ENCODE data around the gene ATF4.

ATF4 gene, protein sequence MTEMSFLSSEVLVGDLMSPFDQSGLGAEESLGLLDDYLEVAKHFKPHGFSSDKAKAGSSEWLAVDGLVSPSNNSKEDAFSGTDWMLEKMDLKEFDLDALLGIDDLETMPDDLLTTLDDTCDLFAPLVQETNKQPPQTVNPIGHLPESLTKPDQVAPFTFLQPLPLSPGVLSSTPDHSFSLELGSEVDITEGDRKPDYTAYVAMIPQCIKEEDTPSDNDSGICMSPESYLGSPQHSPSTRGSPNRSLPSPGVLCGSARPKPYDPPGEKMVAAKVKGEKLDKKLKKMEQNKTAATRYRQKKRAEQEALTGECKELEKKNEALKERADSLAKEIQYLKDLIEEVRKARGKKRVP

GRCh38 chr22:39520226-39521105 is at the start of gene ATF4:
ATF4 (plus strand) TSS chr22:39520562; CDS start chr22:39521446, 884 bp downstream.
- FAIRE-seq (peak; percentile 91), DNase-seq (ENCODE audit: low spot score) (peak; percentile 84)

DNA sequence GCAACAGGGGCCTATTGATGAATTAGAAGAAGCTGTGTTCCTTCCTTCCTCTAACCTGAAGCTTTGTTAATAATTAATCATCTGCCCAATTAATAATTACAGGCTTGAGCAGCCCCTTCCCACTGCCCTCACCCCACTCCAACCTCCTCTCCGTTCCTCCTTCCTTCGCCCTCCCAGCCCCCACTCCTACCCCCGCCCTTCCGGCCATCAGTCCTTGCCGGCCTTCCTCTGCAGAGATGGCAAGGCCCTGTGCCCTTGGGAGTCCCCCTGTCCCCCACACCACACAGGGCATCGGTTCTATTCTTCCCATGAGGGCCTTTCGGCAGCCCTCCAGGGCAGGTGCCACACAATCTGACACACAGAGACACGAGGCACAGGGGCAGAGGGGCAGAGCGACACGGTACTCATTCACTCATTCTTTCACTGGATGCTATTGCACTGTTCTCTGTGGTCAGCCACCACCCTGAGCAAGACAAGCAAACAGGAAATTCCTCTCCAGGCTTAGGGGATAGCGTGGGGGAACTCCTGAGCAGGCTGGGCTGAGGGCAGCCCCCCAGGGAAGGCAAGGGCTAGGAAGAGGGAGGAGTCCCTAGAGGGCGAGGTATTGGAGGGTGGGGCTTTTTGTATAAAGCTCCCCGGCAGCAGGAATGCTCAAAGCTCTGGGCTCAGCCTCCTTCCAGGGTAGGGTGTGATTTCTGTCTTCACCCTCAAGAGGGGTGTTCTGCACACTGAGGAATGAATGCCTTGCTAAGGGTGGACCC is 48.8 kb upstream of the ATF4 start:
- FAIRE-seq (no peak), DNase-seq (ENCODE audit: low spot score) (peak; percentile 55)

- peak; percentile 42 for FAIRE-seq
- no peak for DNase-seq (ENCODE audit: low spot score)
Measured at GRCh38 chr22:39472570-39473556, 47.5 kb upstream of the ATF4 start.

DNA sequence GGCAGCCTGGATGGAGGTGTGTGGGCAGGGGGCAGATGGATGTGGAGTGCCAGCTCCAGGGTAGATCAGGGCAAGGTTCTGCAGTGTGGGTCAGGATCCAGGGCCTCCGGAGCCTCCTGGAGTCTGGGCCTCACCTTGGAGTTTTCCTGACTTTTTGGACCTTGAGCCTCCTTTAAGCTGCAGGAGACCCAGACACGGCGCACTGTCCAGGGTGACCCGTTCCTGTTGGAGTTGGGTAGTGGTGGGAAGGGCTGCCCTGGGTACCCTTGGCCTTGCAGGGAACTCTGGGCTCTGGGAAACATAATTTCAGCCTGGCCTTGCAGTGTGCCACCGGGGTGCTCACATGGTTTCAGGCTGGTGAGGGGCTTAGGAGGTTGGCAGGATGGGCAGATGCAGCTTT is 46.5 kb upstream of the ATF4 start:
- FAIRE-seq (no peak), DNase-seq (ENCODE audit: low spot score) (no peak)

- no peak for FAIRE-seq
Measured at GRCh38 chr22:39474351-39475111, 45.8 kb upstream of the ATF4 start.

GRCh38 chr22:39475337-39475736 is 45.0 kb upstream of the ATF4 start:
- DNase-seq (ENCODE audit: low spot score) (no peak), FAIRE-seq (no peak)

More at GRCh38 chr22:39474351-39475111, 45.8 kb upstream of the ATF4 start:
- no peak for DNase-seq (ENCODE audit: low spot score)

- FAIRE-seq, result no peak
- DNase-seq (ENCODE audit: low spot score), result no peak
Measured at GRCh38 chr22:39475902-39476301, 44.5 kb upstream of the ATF4 start.

GRCh38 chr22:39476664-39477063 is 43.7 kb upstream of the ATF4 start:
- DNase-seq (ENCODE audit: low spot score) (no peak), FAIRE-seq (no peak)

DNA sequence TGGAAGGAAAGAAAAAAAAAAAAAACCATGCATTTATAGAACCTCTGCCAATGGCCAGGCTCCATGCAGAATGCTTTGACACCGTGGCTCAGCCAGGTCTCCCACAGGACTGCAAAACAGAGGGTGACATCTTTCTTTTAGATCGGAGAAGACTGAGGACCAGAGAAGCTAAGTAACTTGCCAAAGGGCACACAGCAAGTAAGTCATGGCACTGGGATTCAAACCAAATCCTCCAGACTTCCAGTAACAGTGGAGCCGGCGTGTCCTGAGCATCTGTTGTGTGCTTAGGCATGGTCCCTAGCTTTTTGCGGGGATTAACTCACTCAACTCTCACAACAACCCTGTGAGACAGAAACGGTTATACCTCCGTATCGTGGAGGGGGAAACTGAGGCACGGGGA is 42.8 kb upstream of the ATF4 start:
- no peak for DNase-seq (ENCODE audit: low spot score)
- FAIRE-seq, result no peak

DNA sequence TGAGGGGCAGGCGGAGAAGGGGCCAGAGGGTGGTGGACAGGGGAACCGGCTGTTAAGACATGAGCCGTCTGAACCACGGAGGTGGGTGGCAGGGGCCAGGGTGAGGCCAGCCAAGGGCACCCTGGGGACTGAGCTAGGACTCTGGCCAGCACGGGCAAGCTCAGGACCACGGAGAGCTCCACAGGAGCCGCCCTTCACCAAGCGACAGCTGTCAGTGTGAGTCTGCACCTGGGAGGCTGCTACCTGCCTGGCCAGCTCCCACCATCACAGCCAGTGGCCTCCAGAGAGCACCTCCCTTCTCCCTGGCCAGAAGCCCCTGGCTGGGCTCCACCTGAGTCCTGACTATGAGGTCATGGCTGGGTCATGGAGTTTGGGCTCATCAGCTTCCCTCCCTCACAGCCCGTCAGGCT is 41.9 kb upstream of the ATF4 start:
- no peak for FAIRE-seq
- DNase-seq (ENCODE audit: low spot score), result peak; percentile 68

DNA sequence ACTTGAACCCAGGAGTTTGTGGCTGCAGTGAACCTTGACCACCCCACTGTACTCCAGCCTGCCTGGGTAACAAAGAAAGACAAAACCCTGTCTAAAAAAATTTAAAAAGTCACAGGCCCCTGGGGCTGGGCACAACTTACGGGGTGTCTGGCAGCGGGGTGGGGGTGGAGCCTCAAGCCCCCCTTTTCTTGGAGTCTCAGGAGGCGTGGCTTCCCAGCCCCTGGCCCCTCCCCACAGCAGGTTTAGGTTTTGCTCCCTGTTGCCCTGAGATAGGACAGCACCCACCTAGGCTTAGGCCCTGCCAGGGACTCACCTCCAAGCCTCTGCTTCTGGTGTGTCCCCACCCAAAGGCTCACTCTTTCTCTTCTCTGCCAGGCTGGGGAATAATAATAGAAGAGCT is 41.1 kb upstream of the ATF4 start:
- FAIRE-seq, result no peak
- no peak for DNase-seq (ENCODE audit: low spot score)

- DNase-seq (ENCODE audit: low spot score), result no peak
- FAIRE-seq, result no peak
Measured at GRCh38 chr22:39480557-39480956, 39.8 kb upstream of the ATF4 start.

DNA sequence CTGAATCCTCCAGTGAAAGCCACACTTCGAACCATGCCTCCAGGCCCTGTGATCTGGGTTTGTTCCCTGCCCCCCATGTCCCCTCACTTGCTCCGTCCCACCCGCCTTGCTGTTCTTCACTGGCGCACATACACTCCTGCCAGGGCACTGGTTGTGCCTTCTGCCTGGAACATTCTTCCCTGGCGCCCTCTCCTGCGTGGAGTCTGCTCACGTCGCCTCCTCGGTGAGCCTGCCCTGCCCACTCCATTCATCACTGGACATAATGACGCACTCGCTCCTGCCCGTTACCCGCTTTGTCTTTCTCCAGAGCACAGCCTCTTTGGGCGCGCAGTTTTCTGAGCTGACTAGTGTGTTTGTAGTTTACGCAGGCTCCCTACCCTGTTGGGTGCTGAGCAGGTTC is 39.3 kb upstream of the ATF4 start:
- FAIRE-seq, result no peak
- no peak for DNase-seq (ENCODE audit: low spot score)

DNA sequence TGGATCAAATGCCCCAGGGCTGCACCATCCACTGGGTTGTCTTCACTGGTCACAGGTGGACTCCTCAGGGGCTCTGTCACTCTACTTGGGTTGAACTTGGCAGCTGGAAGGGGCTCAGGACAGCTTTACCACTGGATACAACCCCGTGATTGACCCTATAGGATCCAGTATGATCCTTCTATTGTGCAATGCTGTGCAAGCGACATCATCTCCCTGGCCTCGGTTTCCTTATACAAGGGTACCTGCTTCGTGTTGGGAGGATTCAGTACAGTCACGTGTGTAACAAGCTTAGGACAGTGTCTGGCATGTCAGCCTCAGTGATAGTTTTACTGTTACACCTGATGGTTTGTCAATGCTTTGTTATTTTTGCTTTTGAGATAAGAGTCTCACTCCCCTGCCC is 38.8 kb upstream of the ATF4 start:
- FAIRE-seq, result peak; percentile 56
- no peak for DNase-seq (ENCODE audit: low spot score)

- FAIRE-seq (no peak), DNase-seq (ENCODE audit: low spot score) (no peak)
Measured at GRCh38 chr22:39482768-39483167, 37.6 kb upstream of the ATF4 start.

DNA sequence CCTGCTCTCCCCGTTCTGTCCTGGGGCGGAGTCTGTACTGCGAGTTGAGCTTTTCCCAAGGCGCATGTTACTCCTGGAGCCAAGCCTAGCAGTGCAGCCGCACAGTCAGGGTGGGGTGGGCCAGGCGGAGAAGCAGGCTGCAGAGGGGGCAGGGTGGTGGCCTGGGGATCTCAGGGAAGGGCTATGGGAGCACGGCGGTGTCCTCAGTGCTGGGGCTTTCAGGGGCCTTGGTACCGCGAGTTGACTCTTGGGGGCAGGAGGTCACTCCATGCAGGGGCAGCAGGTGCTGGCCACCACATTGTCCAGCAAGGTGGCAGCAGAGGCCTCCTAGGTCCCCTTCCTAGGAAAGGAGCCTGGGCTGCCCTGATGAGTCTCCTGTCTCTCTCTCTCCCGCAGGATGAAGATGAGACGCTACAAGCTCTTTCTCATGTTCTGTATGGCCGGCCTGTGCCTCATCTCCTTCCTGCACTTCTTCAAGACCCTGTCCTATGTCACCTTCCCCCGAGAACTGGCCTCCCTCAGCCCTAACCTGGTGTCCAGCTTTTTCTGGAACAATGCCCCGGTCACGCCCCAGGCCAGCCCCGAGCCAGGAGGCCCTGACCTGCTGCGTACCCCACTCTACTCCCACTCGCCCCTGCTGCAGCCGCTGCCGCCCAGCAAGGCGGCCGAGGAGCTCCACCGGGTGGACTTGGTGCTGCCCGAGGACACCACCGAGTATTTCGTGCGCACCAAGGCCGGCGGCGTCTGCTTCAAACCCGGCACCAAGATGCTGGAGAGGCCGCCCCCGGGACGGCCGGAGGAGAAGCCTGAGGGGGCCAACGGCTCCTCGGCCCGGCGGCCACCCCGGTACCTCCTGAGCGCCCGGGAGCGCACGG is 33.2 kb upstream of the ATF4 start:
- DNase-seq (ENCODE audit: low spot score), result no peak

DNA sequence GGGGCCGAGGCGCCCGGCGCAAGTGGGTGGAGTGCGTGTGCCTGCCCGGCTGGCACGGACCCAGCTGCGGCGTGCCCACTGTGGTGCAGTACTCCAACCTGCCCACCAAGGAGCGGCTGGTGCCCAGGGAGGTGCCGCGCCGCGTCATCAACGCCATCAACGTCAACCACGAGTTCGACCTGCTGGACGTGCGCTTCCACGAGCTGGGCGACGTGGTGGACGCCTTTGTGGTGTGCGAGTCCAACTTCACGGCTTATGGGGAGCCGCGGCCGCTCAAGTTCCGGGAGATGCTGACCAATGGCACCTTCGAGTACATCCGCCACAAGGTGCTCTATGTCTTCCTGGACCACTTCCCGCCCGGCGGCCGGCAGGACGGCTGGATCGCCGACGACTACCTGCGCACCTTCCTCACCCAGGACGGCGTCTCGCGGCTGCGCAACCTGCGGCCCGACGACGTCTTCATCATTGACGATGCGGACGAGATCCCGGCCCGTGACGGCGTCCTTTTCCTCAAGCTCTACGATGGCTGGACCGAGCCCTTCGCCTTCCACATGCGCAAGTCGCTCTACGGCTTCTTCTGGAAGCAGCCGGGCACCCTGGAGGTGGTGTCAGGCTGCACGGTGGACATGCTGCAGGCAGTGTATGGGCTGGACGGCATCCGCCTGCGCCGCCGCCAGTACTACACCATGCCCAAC is 32.4 kb upstream of the ATF4 start:
- FAIRE-seq, result no peak

More for the DNA sequence above, 33.2 kb upstream of the ATF4 start:
- no peak for FAIRE-seq

DNA sequence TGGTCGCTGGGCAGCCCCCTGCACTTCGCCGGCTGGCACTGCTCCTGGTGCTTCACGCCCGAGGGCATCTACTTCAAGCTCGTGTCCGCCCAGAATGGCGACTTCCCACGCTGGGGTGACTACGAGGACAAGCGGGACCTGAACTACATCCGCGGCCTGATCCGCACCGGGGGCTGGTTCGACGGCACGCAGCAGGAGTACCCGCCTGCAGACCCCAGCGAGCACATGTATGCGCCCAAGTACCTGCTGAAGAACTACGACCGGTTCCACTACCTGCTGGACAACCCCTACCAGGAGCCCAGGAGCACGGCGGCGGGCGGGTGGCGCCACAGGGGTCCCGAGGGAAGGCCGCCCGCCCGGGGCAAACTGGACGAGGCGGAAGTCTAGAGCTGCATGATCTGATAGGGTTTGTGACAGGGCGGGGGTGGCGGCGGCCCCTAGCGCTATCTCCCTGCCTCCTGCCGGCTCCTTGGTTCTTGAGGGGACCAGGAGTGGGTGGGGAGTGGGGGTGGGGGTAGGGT is 31.7 kb upstream of the ATF4 start:
- no peak for DNase-seq (ENCODE audit: low spot score)
- no peak for FAIRE-seq

More for the DNA sequence above, 32.4 kb upstream of the ATF4 start:
- DNase-seq (ENCODE audit: low spot score), result no peak
